Mucosa of descending colon (tissue), 3 donors: ENCODE results near the gene RHOG. TPM values are rescaled to one million over a fixed set of nuclear protein-coding genes. Genes with fewer than 3 reads are reported as not detected.

Experiments
- ATAC-seq: fragments of 200-7000 bp; cut with Tn5 transposase; one replicate; pipeline ENCODE4 v1.9.1; 2020; ENCODE audit warnings: mild to moderate bottlenecking, moderate library complexity
- DNase-seq, 3 donors: peaks; one replicate each; pipeline ENCODE4 v3.0.0-alpha.2; 2020
- H3K36me3 ChIP-seq: fragments of 200-600 bp; one replicate; pipeline ENCODE4 v1.8.0; 2021; ENCODE audit warnings: low read depth, mild to moderate bottlenecking
- H3K4me1 ChIP-seq: fragments of 200-600 bp; one replicate; pipeline ENCODE4 v1.8.0; 2021; ENCODE audit warnings: low read depth, mild to moderate bottlenecking
- H3K4me3 ChIP-seq: fragments of 200-600 bp; one replicate; pipeline ENCODE4 v1.8.0; 2021; ENCODE audit warnings: mild to moderate bottlenecking
- H3K9me3 ChIP-seq: fragments of 200-600 bp; one replicate; pipeline ENCODE4 v1.8.0; 2021; ENCODE audit warnings: mild to moderate bottlenecking
- intact Hi-C, 2 donors: fragments of 100-400 bp; cut with DNase I in 1 of 2; cut with micrococcal nuclease in 1 of 2; formaldehyde crosslinking; loops; one replicate each; pipeline versions ENCODE4 v1.11.0 to v1.11.1; 2022; cut with DNase I, micrococcal nuclease
- total RNA-seq, 3 donors: library from RNA; stranded (reverse); fragmentation: NEBNext Ultra II Directional in 2 of 3; extraction: Animal tissue kit (Norgen Biotek cat#: 25700) in 2 of 3; gene quantifications; one replicate each; pipeline versions ENCODE4 v1.2.1 to v1.2.4, GENCODE V29; 2021 to 2023
- TF ChIP-seq, protein P1 (sequence below): fragments of 200-600 bp; IDR thresholded peaks from one replicate; pipeline ENCODE4 v1.8.0; 2022; ENCODE audit warnings: antibody characterized with exemption, mild to moderate bottlenecking
- donor health status: DM: no; HTN: no; CAD: no; lungs with moderate emphysema.
- donor health status: DM: no; HTN: no; CAD: no.
- donor health status: DM: no; HTN: yes; CAD: no.

Gene RHOG
- total RNA-seq, 3 donors from 2014 or later: 62.7 to 77.2 (median 74.1) TPM

DNA sequence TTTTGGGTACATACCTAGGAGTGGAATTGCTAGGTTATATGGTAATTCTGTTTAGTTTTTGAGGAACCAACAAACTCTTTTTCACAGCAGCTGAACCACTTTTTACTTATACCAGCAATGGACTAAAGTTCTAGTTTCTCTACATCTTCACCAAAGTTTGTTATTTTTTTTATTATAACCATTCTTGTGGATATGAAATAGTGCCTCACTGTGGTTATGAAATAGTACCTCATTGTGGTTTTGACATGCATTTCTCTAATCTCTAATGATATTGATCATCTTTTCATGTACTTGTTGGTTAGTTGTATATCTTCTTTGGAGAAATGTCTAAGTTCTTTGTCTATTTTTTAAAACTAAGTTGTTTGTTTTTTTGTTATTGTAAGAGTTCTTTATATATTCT is 41.9 kb upstream of the RHOG start:
- Histone ChIP-seq H3K9me3 (no peaks in the 10 kb centered on the region), H3K4me1 (peaks cover 21% of the 10 kb centered on the region), H3K4me3 (no peak overlapping the region), H3K36me3 (no peaks in the 10 kb centered on the region)
- TF ChIP-seq, protein P1, sequence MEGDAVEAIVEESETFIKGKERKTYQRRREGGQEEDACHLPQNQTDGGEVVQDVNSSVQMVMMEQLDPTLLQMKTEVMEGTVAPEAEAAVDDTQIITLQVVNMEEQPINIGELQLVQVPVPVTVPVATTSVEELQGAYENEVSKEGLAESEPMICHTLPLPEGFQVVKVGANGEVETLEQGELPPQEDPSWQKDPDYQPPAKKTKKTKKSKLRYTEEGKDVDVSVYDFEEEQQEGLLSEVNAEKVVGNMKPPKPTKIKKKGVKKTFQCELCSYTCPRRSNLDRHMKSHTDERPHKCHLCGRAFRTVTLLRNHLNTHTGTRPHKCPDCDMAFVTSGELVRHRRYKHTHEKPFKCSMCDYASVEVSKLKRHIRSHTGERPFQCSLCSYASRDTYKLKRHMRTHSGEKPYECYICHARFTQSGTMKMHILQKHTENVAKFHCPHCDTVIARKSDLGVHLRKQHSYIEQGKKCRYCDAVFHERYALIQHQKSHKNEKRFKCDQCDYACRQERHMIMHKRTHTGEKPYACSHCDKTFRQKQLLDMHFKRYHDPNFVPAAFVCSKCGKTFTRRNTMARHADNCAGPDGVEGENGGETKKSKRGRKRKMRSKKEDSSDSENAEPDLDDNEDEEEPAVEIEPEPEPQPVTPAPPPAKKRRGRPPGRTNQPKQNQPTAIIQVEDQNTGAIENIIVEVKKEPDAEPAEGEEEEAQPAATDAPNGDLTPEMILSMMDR: no peak
- ATAC-seq (no peak), DNase-seq (no peak)
- intact Hi-C loops: no loop called here

DNA sequence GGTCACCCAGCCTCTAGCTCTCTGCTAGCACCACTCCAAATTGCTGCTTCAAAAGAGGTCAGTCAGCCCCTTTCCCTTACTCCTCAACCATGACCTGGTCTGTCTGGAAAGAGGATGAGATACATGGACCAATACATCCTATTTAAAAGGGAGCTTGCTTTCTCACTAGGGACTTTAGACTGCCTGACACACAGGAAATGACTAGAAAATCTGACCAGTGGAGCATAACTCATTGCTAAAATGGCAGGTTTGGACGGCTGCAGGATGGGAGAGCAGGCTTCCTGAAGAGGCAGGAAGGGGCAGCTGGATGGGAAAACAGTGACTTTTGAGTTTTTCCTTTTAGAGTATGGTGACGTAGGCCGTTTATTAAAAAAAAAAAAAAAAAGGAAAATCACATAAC is 40.0 kb upstream of the RHOG start:
- intact Hi-C loops: no loop called here
- no peak for DNase-seq
- no peaks in the 10 kb centered on the region for H3K36me3 ChIP-seq
- H3K4me3 ChIP-seq: no peak overlapping the region
- H3K4me1 ChIP-seq: peaks cover 36% of the 10 kb centered on the region
- peak; percentile 42 for ATAC-seq
- TF ChIP-seq, protein P1: no peak
- no peaks in the 10 kb centered on the region for H3K9me3 ChIP-seq

DNA sequence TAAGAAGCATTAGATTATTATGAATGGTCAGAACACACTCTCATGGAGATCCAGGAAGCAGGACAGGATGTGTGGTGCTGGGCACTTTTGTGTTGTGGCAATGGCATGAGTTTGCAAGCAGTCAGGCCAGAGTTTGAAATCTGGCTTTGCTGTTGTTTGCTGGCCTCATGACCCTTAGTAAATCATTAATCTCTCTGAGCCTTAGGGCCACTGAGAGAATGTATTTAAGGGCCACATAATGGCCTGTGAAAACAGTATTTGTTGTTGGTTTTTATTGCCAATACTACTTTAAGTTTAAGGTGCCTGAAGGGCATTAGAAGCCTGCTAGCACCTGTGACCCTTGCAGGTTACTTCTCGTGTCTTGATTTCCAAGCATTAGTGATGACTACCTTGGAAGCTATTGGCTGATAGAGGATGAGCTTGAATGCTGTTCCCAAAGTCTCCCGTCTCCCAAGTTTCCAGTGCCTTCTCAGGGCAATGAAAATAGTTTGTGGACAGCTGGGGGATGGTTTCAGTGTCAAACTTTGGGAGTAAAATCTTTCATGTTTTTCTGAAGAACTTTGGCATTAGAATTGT is 39.3 kb upstream of the RHOG start:
- no peaks in the 10 kb centered on the region for H3K9me3 ChIP-seq
- TF ChIP-seq, protein P1: no peak
- intact Hi-C loops: no loop called here
- no peak overlapping the region for H3K4me3 ChIP-seq
- ATAC-seq: peak; percentile 83
- DNase-seq: no peak
- peaks cover 36% of the 10 kb centered on the region for H3K4me1 ChIP-seq
- no peaks in the 10 kb centered on the region for H3K36me3 ChIP-seq

DNA sequence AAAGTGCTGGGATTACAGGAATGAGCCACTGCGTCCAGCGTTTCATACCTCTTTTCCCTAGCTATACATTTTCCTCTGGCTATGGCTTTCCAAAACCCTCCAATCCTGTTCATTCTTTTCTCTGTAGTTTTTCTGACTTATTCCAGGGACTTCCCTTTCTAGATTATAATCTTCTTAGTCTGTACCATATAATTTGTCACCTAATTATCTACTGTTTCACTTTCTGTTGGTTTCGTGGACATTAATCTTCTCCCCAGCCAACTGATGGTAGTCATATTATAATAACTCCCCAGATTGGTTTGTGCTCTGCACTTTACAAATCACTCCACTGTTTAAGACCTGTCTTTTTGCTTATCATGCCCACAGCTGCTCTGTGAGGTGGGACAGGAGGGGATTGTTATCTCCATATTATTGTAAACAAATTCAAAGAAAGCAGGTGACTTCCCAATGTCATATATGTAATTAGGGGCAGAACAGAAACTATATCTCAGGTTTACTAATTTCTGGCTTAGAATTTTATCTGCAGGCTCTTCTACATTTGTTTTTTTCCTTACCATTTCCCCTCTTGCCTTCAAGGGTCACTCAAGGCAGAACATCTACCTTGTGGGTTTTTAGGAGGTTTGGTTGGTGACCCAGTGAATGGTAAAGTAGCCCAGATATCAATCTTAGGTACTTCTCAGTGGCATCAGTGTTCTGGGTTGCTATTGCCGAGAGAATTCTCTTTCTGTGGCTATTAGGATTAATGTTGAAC is 38.6 kb upstream of the RHOG start:
- TF ChIP-seq, protein P1: no peak
- no peaks in the 10 kb centered on the region for H3K36me3 ChIP-seq
- peaks cover 36% of the 10 kb centered on the region for H3K4me1 ChIP-seq
- no peak overlapping the region for H3K4me3 ChIP-seq
- no peaks in the 10 kb centered on the region for H3K9me3 ChIP-seq
- ATAC-seq (peak; percentile 24), DNase-seq (no peak)
- intact Hi-C loops: no loop called here

DNA sequence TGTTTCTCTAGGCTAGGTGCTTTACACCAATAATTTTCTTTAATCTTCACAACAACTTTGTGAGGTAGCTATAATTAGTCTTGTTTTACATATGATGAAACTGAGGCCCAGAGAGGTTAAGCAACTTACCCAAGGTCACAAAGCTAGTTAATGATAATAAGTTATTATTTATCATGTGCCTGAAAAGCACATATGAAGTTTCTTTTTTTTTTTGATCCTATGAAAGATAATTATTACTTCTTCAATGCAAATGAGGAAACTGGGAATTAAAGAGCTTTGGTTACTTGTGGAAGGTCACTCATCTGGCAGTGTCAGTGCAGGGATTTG is 37.5 kb upstream of the RHOG start:
- TF ChIP-seq, protein P1: no peak
- intact Hi-C loops: no loop called here
- Histone ChIP-seq H3K4me1 (peaks cover 36% of the 10 kb centered on the region), H3K4me3 (no peak overlapping the region), H3K9me3 (no peaks in the 10 kb centered on the region), H3K36me3 (no peaks in the 10 kb centered on the region)
- ATAC-seq (no peak), DNase-seq (no peak)
